PFSK-1 (cell line): ENCODE results near the gene GCHFR.

Experiments
- POLR2AphosphoS5 ChIP-seq: IDR thresholded peaks from 2 replicates; pipeline ENCODE4 v1.6.1; 2012; ENCODE audit warnings: low read depth, mild to moderate bottlenecking, control low read depth, low read length, moderate library complexity
- SIN3A ChIP-seq: IDR thresholded peaks from 2 replicates; pipeline ENCODE4 v1.6.1; 2012; ENCODE audit warnings: mild to moderate bottlenecking, low read length, moderate library complexity, borderline replicate concordance; ENCODE audit not compliant: insufficient read depth
- TAF1 ChIP-seq: IDR thresholded peaks from 2 replicates; pipeline ENCODE4 v1.6.1; 2012; ENCODE audit warnings: low read length, control low read depth, borderline replicate concordance; ENCODE audit not compliant: insufficient read depth
- TF ChIP-seq, protein P1 (sequence below), 2 experiments: IDR thresholded peaks; 2 replicates each; pipeline versions ENCODE4 v1.6.1 to v1.8.0; 2011 to 2012; ENCODE audit warnings: low read depth in 2 of 2, low read length in 2 of 2, control low read depth in 1 of 2, inconsistent platforms in 1 of 2, mild to moderate bottlenecking in 1 of 2, moderate library complexity in 1 of 2; ENCODE audit not compliant: insufficient read depth in 1 of 2

DNA sequence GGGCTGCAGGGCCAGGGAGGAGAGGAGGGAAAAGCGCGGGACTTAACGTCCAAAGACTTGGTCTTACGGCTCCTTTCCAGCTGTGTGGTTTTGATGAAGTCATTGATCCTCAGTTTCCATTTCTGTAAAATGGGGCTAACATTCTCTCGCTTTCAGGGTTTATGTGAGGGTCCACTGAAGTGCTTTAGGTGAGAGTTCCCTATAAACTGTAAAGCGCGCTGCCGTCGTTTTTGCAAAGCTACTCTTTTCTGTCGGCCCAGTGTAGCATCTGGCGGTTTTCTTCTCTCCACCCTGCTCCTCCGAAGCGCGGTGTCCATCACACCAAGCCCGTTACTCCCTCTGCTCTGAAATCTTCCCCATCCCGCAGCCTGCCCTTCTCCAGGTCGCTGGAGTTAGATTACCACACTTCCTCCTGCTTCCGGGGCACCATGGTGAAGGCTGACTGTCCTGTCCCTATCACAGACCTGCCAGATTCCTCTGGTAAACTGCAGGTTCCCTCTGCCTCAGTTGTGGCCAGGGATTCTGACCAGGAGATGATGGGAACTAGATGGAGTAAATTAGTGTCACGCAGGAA, 44.1 kb downstream of the GCHFR start:
- TF ChIP-seq, protein P1, sequence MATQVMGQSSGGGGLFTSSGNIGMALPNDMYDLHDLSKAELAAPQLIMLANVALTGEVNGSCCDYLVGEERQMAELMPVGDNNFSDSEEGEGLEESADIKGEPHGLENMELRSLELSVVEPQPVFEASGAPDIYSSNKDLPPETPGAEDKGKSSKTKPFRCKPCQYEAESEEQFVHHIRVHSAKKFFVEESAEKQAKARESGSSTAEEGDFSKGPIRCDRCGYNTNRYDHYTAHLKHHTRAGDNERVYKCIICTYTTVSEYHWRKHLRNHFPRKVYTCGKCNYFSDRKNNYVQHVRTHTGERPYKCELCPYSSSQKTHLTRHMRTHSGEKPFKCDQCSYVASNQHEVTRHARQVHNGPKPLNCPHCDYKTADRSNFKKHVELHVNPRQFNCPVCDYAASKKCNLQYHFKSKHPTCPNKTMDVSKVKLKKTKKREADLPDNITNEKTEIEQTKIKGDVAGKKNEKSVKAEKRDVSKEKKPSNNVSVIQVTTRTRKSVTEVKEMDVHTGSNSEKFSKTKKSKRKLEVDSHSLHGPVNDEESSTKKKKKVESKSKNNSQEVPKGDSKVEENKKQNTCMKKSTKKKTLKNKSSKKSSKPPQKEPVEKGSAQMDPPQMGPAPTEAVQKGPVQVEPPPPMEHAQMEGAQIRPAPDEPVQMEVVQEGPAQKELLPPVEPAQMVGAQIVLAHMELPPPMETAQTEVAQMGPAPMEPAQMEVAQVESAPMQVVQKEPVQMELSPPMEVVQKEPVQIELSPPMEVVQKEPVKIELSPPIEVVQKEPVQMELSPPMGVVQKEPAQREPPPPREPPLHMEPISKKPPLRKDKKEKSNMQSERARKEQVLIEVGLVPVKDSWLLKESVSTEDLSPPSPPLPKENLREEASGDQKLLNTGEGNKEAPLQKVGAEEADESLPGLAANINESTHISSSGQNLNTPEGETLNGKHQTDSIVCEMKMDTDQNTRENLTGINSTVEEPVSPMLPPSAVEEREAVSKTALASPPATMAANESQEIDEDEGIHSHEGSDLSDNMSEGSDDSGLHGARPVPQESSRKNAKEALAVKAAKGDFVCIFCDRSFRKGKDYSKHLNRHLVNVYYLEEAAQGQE (IDR thresholded peaks at IDR 0.05; ENCODE audit: insufficient read depth in 1 of 2, low read depth in 2 of 2, low read length in 2 of 2): no peak
- no peak for TF ChIP-seq TAF1
- TF ChIP-seq POLR2AphosphoS5: no peak
- no peak for TF ChIP-seq SIN3A
